B cell (primary cell): Measurements from ENCODE around the gene PRR20B. TPM values are rescaled to one million over a fixed set of nuclear protein-coding genes. Genes with fewer than 3 reads are reported as not detected.

Experiments used
- ATAC-seq: fragments of 200-7000 bp; cut with Tn5 transposase; one replicate; pipeline ENCODE4 v1.10.0; 2021; ENCODE audit warnings: low read depth, mild to moderate bottlenecking, moderate number of reproducible peaks, moderate library complexity
- CTCF ChIA-PET: fragments of 350-600 bp; sonication (Branson Sonifier 250); formaldehyde crosslinking; loops from one replicate; lab custom pipeline; 2021; ENCODE audit warnings: antibody characterized with exemption, inconsistent platforms; lab: Charles Lee
- POLR2A ChIA-PET: fragments of 350-600 bp; sonication (Branson Sonifier 250); formaldehyde crosslinking; loops from one replicate; lab custom pipeline; 2021; ENCODE audit warnings: antibody characterized with exemption; lab: Charles Lee
- DNase-seq: peaks from one replicate; pipeline ENCODE4 v3.0.0; 2013
- H2AFZ ChIP-seq: 2 replicates; pipeline ENCODE4 v1.6.1; 2012; ENCODE audit warnings: mild to moderate bottlenecking, low read depth, low read length; ENCODE audit not compliant: insufficient read depth, poor library complexity, severe bottlenecking
- H3K27ac ChIP-seq, 2 donors: 1 replicate in 1 of 2; 2 replicates in 1 of 2; pipeline ENCODE4 v1.5.1; 2012 to 2013; ENCODE audit warnings: low read length in 2 of 2, mild to moderate bottlenecking in 2 of 2, moderate library complexity in 1 of 2
- H3K27me3 ChIP-seq, 4 experiments: fragments of 200-600 bp in 1 of 4; sonication (generic) in 1 of 4; replicated peaks in 1 of 4; 1 replicate in 2 of 4; 2 replicates in 2 of 4; pipeline versions ENCODE4 v1.6.1 to v1.7.0; 2013 to 2016; ENCODE audit warnings: low read length in 3 of 4, mild to moderate bottlenecking in 2 of 4, mixed read lengths in 1 of 4, moderate library complexity in 1 of 4; ENCODE audit not compliant: insufficient read depth in 4 of 4, control insufficient read depth in 3 of 4; ENCODE audit errors: control extremely low read depth in 1 of 4
- H3K36me3 ChIP-seq, 2 experiments: replicated peaks in 1 of 2; 1 replicate in 1 of 2; 2 replicates in 1 of 2; pipeline versions ENCODE4 v1.6.1 to v1.7.1; 2013; ENCODE audit warnings: low read length in 1 of 2; ENCODE audit not compliant: insufficient read depth in 2 of 2, control insufficient read depth in 1 of 2; ENCODE audit errors: control extremely low read depth in 1 of 2, extremely low read depth in 1 of 2
- H3K4me1 ChIP-seq, 2 donors: fragments of 200-600 bp in 1 of 2; sonication (generic) in 1 of 2; 1 replicate in 1 of 2; 2 replicates in 1 of 2; pipeline versions ENCODE4 v1.5.1 to v1.6.1; 2013 to 2017; ENCODE audit warnings: low read length in 2 of 2; ENCODE audit not compliant: control insufficient read depth in 2 of 2, insufficient read depth in 2 of 2
- H3K4me2 ChIP-seq: replicated peaks from 2 replicates; pipeline ENCODE3; 2012; ENCODE audit warnings: mild to moderate bottlenecking, low read depth, low read length; ENCODE audit not compliant: poor library complexity, severe bottlenecking
- H3K4me3 ChIP-seq, 5 experiments: fragments of 200-600 bp in 1 of 5; sonication (generic) in 1 of 5; 1 replicate in 3 of 5; 2 replicates in 2 of 5; pipeline versions ENCODE4 v1.5.1 to v1.7.0; 2011 to 2016; ENCODE audit warnings: low read length in 4 of 5, mild to moderate bottlenecking in 4 of 5, low read depth in 2 of 5, control low read depth in 1 of 5, moderate library complexity in 1 of 5; ENCODE audit not compliant: insufficient read depth in 1 of 5; ENCODE audit errors: control extremely low read depth in 1 of 5, extremely low read depth in 1 of 5
- H3K79me2 ChIP-seq: fragments of 200-600 bp; sonication (generic); one replicate; pipeline ENCODE4 v1.6.0; 2016; ENCODE audit warnings: low read length; ENCODE audit not compliant: control insufficient read depth, insufficient read depth
- H3K9ac ChIP-seq: fragments of 200-600 bp; sonication (generic); 2 replicates; pipeline ENCODE4 v1.6.1; 2017; ENCODE audit warnings: mild to moderate bottlenecking, low read length, moderate library complexity
- H3K9me3 ChIP-seq, 3 donors: one replicate each; pipeline versions ENCODE4 v1.6.1 to v1.7.1; 2013; ENCODE audit warnings: low read length in 2 of 3; ENCODE audit not compliant: control insufficient read depth in 2 of 3, insufficient read depth in 1 of 3; ENCODE audit errors: control extremely low read depth in 1 of 3
- H4K20me1 ChIP-seq: 2 replicates; pipeline ENCODE4 v1.6.0; 2012; ENCODE audit warnings: mild to moderate bottlenecking, low read length; ENCODE audit not compliant: insufficient read depth, control insufficient read depth, poor library complexity, severe bottlenecking
- H3K27ac Mint-ChIP-seq: one replicate; pipeline ENCODE4 v1.8.0; 2021; ENCODE audit warnings: mixed read lengths
- H3K27me3 Mint-ChIP-seq: one replicate; pipeline ENCODE4 v1.8.0; 2021; ENCODE audit warnings: mixed read lengths
- H3K4me1 Mint-ChIP-seq: one replicate; pipeline ENCODE4 v1.8.0; 2021; ENCODE audit warnings: mixed read lengths
- H3K4me3 Mint-ChIP-seq: one replicate; pipeline ENCODE4 v1.8.0; 2021; ENCODE audit warnings: mixed read lengths
- H3K9me3 Mint-ChIP-seq: one replicate; pipeline ENCODE4 v1.8.0; 2022; ENCODE audit warnings: mixed read lengths; ENCODE audit not compliant: insufficient read depth
- CTCF ChIP-seq: fragments of 200-600 bp; IDR thresholded peaks from one replicate; pipeline ENCODE4 v1.8.0; 2022; ENCODE audit warnings: antibody characterized with exemption, mild to moderate bottlenecking
- EZH2 ChIP-seq: IDR thresholded peaks from 2 replicates; pipeline ENCODE4 v1.6.1; 2012; ENCODE audit warnings: borderline replicate concordance, low read depth, mild to moderate bottlenecking, moderate library complexity, low read length; ENCODE audit not compliant: insufficient read depth, poor library complexity, severe bottlenecking
- WGBS: methylation state at CpG from one replicate; pipeline ENCODE4 v1.1.5; 2013; ENCODE audit warnings: missing lambda C conversion rate; ENCODE audit not compliant: insufficient coverage; 5-methylcytosine and 5-hydroxymethylcytosine counted together
- intact Hi-C: fragments of 100-400 bp; cut with micrococcal nuclease; formaldehyde crosslinking; loops from one replicate; pipeline ENCODE4 v1.10.0; 2022
- polyA plus RNA-seq: library from polyadenylated mRNA; depleted of rRNA; stranded (reverse); fragments of >200 nt; gene quantifications from 2 replicates; pipeline ENCODE4 v1.2.3, GENCODE V29; 2012
- total RNA-seq, 2 donors: library from RNA; stranded (reverse); fragments of 120-200 nt in 1 of 2; gene quantifications; 1 replicate in 1 of 2; 2 replicates in 1 of 2; pipeline versions ENCODE4 v1.2.3 to v1.2.4, GENCODE V29; 2013 to 2022

The PRR20B gene
- total and polyA plus RNA-seq, 2 donors (not counting 1 experiment from before 2014, with no cell fraction given): not detected

- POLR2A ChIA-PET: no interaction called here
- CTCF ChIA-PET: no interaction called here
Observed at GRCh38 chr13:57136093-57136492, 11.2 kb upstream of the PRR20B start.

GRCh38 chr13:57137585-57137984, 9.7 kb upstream of the PRR20B start:
- ChIA-PET POLR2A (no interaction called here), CTCF (no interaction called here)
- Mint-ChIP-seq H3K27ac (no peak overlapping the region), H3K27me3 (no peaks in the 10 kb centered on the region), H3K4me3 (no peak overlapping the region), H3K9me3 (peaks cover 3% of the 10 kb centered on the region), H3K4me1 (no peaks in the 10 kb centered on the region)
- ATAC-seq: no peak
- H3K4me3 ChIP-seq: no peak overlapping the region
- H4K20me1 ChIP-seq: no peaks in the 10 kb centered on the region
- no peaks in the 10 kb centered on the region for H3K79me2 ChIP-seq
- no peak overlapping the region for H3K9ac ChIP-seq
- no CpG with 5 or more reads among the region's 4 CpGs for WGBS
- H3K36me3 ChIP-seq: no peaks in the 10 kb centered on the region
- intact Hi-C loops: no loop called here
- no peaks in the 10 kb centered on the region for H3K27me3 ChIP-seq
- no peak for TF ChIP-seq EZH2
- TF ChIP-seq CTCF: no peak
- no peak overlapping the region for H3K4me2 ChIP-seq
- no peak overlapping the region for H2AFZ ChIP-seq
- H3K27ac ChIP-seq: no peak overlapping the region
- DNase-seq: no peak
- no peaks in the 10 kb centered on the region for H3K4me1 ChIP-seq
- H3K9me3 ChIP-seq: no peaks in the 10 kb centered on the region

More at GRCh38 chr13:57136093-57136492, 11.2 kb upstream of the PRR20B start:
- H3K4me3 Mint-ChIP-seq: no peak overlapping the region
- ATAC-seq (no peak), DNase-seq (no peak)
- H3K79me2 ChIP-seq: no peaks in the 10 kb centered on the region
- H3K9me3 ChIP-seq: no peaks in the 10 kb centered on the region
- TF ChIP-seq EZH2: no peak
- TF ChIP-seq CTCF: no peak
- H3K4me1 Mint-ChIP-seq: no peaks in the 10 kb centered on the region
- no peaks in the 10 kb centered on the region for H4K20me1 ChIP-seq
- no peaks in the 10 kb centered on the region for H3K36me3 ChIP-seq
- no peak overlapping the region for H3K9ac ChIP-seq
- 100% methylated on average over 1 of the region's 2 CpGs for WGBS
- H3K4me3 ChIP-seq: no peak overlapping the region
- no peaks in the 10 kb centered on the region for H3K4me1 ChIP-seq
- no peaks in the 10 kb centered on the region for H3K27me3 Mint-ChIP-seq
- intact Hi-C loops: no loop called here
- H3K27ac ChIP-seq: no peak overlapping the region
- H3K4me2 ChIP-seq: no peak overlapping the region
- H3K9me3 Mint-ChIP-seq: peaks cover 3% of the 10 kb centered on the region
- H3K27ac Mint-ChIP-seq: no peak overlapping the region
- no peaks in the 10 kb centered on the region for H3K27me3 ChIP-seq
- no peak overlapping the region for H2AFZ ChIP-seq
